HCT116 (cell line): ENCODE results near the gene GORASP1. TPM values are rescaled to one million over a fixed set of nuclear protein-coding genes. Genes with fewer than 3 reads are reported as not detected.

Source experiments
- ATAC-seq: fragments of 200-7000 bp; cut with Tn5 transposase; 2 replicates; pipeline ENCODE4 v1.9.1; 2020; ENCODE audit warnings: mild to moderate bottlenecking, moderate library complexity
- BruUV-seq: library from RNA; stranded (reverse); fragments of 400-500 nt; replicated peaks from 2 replicates; lab custom pipeline; 2021; lab: Mats Ljungman, UMichigan
- CTCF ChIA-PET: fragments of 300-600 bp; sonication (Branson Sonifier 250); formaldehyde crosslinking; loops from one replicate; lab custom pipeline; 2021; ENCODE audit warnings: antibody characterized with exemption; lab: Charles Lee
- POLR2A ChIA-PET: fragments of 300-600, 350-600 bp; sonication (Branson Sonifier 250); formaldehyde crosslinking; loops from one replicate; lab custom pipeline; 2021; ENCODE audit warnings: antibody characterized with exemption; lab: Charles Lee
- RAD21 ChIA-PET, 2 experiments: fragments of 300-600 bp; sonication (Branson Sonifier 250); formaldehyde crosslinking; loops; one replicate each; lab custom pipeline; 2023; ENCODE audit warnings: low total read pairs in 2 of 2; ENCODE audit not compliant: uncharacterized antibody in 2 of 2, unreplicated experiment in 2 of 2, low non-redundant PET in 1 of 2; lab: Charles Lee
- DNase-seq: peaks from one replicate; pipeline ENCODE4 v3.0.0-alpha.2; 2010; ENCODE audit warnings: low read depth, low spot score
- H2AFZ ChIP-seq: fragments of 200-600 bp; shearing (Covaris generic), sonication (generic); 2 replicates; pipeline ENCODE4 v1.6.1; 2017; ENCODE audit warnings: low read depth, mixed run types, mixed read lengths, antibody characterized with exemption, low read length; ENCODE audit not compliant: poor library complexity, severe bottlenecking
- H3K27ac ChIP-seq: 2 replicates; pipeline ENCODE4 v1.5.1; 2012; ENCODE audit warnings: low read depth, low read length
- H3K27me3 ChIP-seq: fragments of 200-600 bp; sonication (generic); 2 replicates; pipeline ENCODE4 v1.6.1; 2016; ENCODE audit warnings: mixed run types, low read length, mixed read lengths; ENCODE audit not compliant: insufficient read depth
- H3K36me3 ChIP-seq, 2 experiments: fragments of 200-500 bp in 1 of 2; fragments of 200-600 bp in 1 of 2; sonication (Bioruptor generic) in 1 of 2; sonication (generic) in 1 of 2; 2 replicates each; pipeline versions ENCODE4 v1.5.1 to v1.6.1; 2014 to 2016; ENCODE audit warnings: low read length in 2 of 2, inconsistent platforms in 1 of 2, mixed read lengths in 1 of 2, mixed run types in 1 of 2; ENCODE audit not compliant: insufficient read depth in 2 of 2, control insufficient read depth in 1 of 2
- H3K4me1 ChIP-seq, 2 experiments: fragments of 200-600 bp in 1 of 2; sonication (generic) in 1 of 2; 2 replicates each; pipeline versions ENCODE4 v1.5.1 to v1.6.1; 2012 to 2017; ENCODE audit warnings: low read length in 2 of 2, inconsistent platforms in 1 of 2, mild to moderate bottlenecking in 1 of 2, mixed read lengths in 1 of 2, mixed run types in 1 of 2, moderate library complexity in 1 of 2; ENCODE audit not compliant: insufficient read depth in 2 of 2, control insufficient read depth in 1 of 2
- H3K4me2 ChIP-seq: fragments of 200-600 bp; sonication (generic); 2 replicates; pipeline ENCODE4 v1.6.1; 2017; ENCODE audit warnings: mixed run types, low read length, mixed read lengths
- H3K4me3 ChIP-seq, 2 experiments: fragments of 200-600 bp in 1 of 2; sonication (generic) in 1 of 2; replicated peaks in 1 of 2; 2 replicates each; pipeline ENCODE4 v1.5.1; 2011 to 2016; ENCODE audit warnings: low read length in 2 of 2, control low read depth in 1 of 2, low read depth in 1 of 2, mild to moderate bottlenecking in 1 of 2, mixed read lengths in 1 of 2, mixed run types in 1 of 2
- H3K79me2 ChIP-seq: fragments of 200-600 bp; sonication (generic); 2 replicates; pipeline ENCODE4 v1.6.1; 2017; ENCODE audit warnings: mild to moderate bottlenecking, mixed run types, low read length, moderate library complexity, mixed read lengths; ENCODE audit not compliant: insufficient read depth
- H3K9ac ChIP-seq: fragments of 200-600 bp; sonication (generic); 2 replicates; pipeline ENCODE4 v1.6.1; 2016; ENCODE audit warnings: low read length, mixed read lengths
- H3K9me2 ChIP-seq: fragments of 200-600 bp; sonication (generic), shearing (Covaris generic); 2 replicates; pipeline ENCODE4 v1.6.1; 2017; ENCODE audit warnings: mixed run types, mild to moderate bottlenecking, moderate library complexity; ENCODE audit not compliant: insufficient read depth
- H3K9me3 ChIP-seq, 2 experiments: fragments of 200-500 bp in 1 of 2; fragments of 200-600 bp in 1 of 2; sonication (Bioruptor generic) in 1 of 2; sonication (generic) in 1 of 2; 2 replicates each; pipeline ENCODE4 v1.6.1; 2014 to 2017; ENCODE audit warnings: low read length in 2 of 2, mixed read lengths in 2 of 2, inconsistent platforms in 1 of 2, low read depth in 1 of 2, mild to moderate bottlenecking in 1 of 2, mixed run types in 1 of 2, moderate library complexity in 1 of 2; ENCODE audit not compliant: control insufficient read depth in 1 of 2, insufficient read depth in 1 of 2
- H4K20me1 ChIP-seq: fragments of 200-600 bp; sonication (generic), shearing (Covaris generic); 2 replicates; pipeline ENCODE4 v1.6.1; 2017; ENCODE audit warnings: mixed run types, mild to moderate bottlenecking, moderate library complexity; ENCODE audit not compliant: insufficient read depth
- ATF3 ChIP-seq: IDR thresholded peaks from 2 replicates; pipeline ENCODE4 v1.6.1; 2012
- CEBPB ChIP-seq: IDR thresholded peaks from 2 replicates; pipeline ENCODE4 v1.6.1; 2012; ENCODE audit warnings: low read depth
- ELF1 ChIP-seq: IDR thresholded peaks from 2 replicates; pipeline ENCODE4 v1.6.1; 2012; ENCODE audit warnings: low read depth, borderline replicate concordance
- EZH2phosphoT487 ChIP-seq: fragments of 200-600 bp; IDR thresholded peaks from 2 replicates; pipeline ENCODE4 v1.6.1; 2018; ENCODE audit warnings: antibody characterized with exemption, borderline replicate concordance
- FOSL1 ChIP-seq: IDR thresholded peaks from 2 replicates; pipeline ENCODE4 v1.6.1; 2012; ENCODE audit warnings: low read depth
- JUND ChIP-seq: IDR thresholded peaks from 2 replicates; pipeline ENCODE4 v1.6.1; 2012
- POLR2A ChIP-seq: IDR thresholded peaks from 2 replicates; pipeline ENCODE4 v1.7.0; 2011; ENCODE audit warnings: borderline replicate concordance; ENCODE audit not compliant: insufficient read depth, insufficient read length; ENCODE audit errors: extremely low read depth
- RAD21 ChIP-seq: IDR thresholded peaks from 2 replicates; pipeline ENCODE4 v1.6.1; 2012; ENCODE audit warnings: low read depth, mild to moderate bottlenecking
- SIN3A ChIP-seq: IDR thresholded peaks from 2 replicates; pipeline ENCODE4 v1.6.1; 2012; ENCODE audit warnings: low read depth
- SP1 ChIP-seq: IDR thresholded peaks from 2 replicates; pipeline ENCODE4 v1.6.1; 2012; ENCODE audit warnings: low read depth
- SRF ChIP-seq: IDR thresholded peaks from 2 replicates; pipeline ENCODE4 v1.6.1; 2012; ENCODE audit warnings: low read depth
- TCF7L2 ChIP-seq: IDR thresholded peaks from 2 replicates; pipeline ENCODE4 v1.7.0; 2011; ENCODE audit warnings: borderline replicate concordance, inconsistent platforms; ENCODE audit not compliant: insufficient read depth, insufficient read length; ENCODE audit errors: extremely low read depth
- YY1 ChIP-seq: IDR thresholded peaks from 2 replicates; pipeline ENCODE4 v1.6.1; 2011; ENCODE audit warnings: low read length, low read depth, moderate library complexity, mild to moderate bottlenecking; ENCODE audit not compliant: insufficient replicate concordance; ENCODE audit errors: extremely low read depth
- ZFX ChIP-seq: fragments of 450-650 bp; IDR thresholded peaks from 2 replicates; pipeline ENCODE4 v1.6.1; 2017
- intact Hi-C: fragments of 100-400 bp; cut with micrococcal nuclease; formaldehyde crosslinking; loops from 2 replicates; pipeline ENCODE4 v1.10.0; 2022
- total RNA-seq: library from RNA; stranded (reverse); gene quantifications from one replicate; pipeline ENCODE4 v1.2.1, GENCODE V29; 2021; ENCODE audit not compliant: unreplicated experiment
- TF ChIP-seq, protein P1 (sequence below), 3 experiments: fragments of 200-600 bp in 1 of 3; sonication (generic) in 1 of 3; IDR thresholded peaks in 2 of 3; conservative IDR thresholded peaks in 1 of 3; 2 replicates each; pipeline ENCODE4 v1.5.1; 2012 to 2017; ENCODE audit warnings: low read depth in 2 of 3, low read length in 2 of 3, antibody characterized with exemption in 1 of 3, borderline replicate concordance in 1 of 3, control low read depth in 1 of 3, mild to moderate bottlenecking in 1 of 3, mixed read lengths in 1 of 3, mixed run types in 1 of 3, moderate library complexity in 1 of 3; ENCODE audit not compliant: insufficient read depth in 1 of 3

Gene GORASP1
- total RNA-seq, 1 experiment from 2014 or later = 38.8 TPM

DNA sequence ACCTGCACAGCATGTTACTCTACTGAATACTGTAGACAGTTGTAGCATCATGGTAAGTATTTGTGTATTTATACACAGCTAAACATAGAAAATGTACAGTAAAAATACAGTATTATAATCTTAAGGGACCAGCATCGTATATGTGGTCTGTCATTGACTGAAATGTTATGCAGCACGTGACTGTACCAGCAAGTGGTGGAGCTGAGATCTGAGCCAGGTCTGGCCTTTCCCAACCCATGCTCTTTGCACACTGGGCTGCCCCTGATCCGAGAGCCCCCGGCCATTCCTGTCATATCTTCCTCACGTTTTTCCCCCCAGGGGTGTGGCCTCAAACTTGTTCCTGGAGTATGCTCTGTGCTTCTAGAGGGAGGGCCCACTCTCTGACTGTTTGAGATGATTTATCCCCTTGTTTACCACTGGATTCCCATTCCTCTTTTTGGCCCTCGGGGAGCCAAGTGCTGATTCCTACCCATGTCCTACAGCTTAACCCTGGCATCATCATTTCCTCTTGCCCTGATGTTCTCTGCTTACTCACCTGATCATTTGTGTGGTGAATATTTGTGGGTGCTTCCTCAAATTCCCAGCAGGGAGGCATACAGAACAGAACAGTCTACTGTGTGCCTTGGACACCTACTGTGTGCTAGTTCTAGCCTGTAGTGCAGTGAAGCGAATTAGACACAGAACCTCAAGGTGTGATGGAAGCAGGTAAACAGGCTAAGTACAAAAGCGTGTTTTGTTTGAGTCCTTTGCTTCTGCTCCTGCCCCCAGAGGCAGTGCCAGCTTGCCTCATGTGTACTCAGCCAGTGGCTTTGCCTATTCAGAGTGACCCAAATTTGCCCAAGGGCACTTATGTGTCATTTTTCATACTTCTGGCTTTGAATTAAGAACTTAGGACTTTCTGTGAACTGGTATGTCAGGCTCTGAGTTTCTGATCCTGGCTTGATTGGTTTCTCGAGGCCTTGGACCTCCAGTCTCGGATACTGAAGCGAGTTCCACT lies 25.0 kb upstream of the GORASP1 start:
- H4K20me1 ChIP-seq = no peaks in the 10 kb centered on the region
- H3K36me3 ChIP-seq = no peaks in the 10 kb centered on the region
- intact Hi-C loops = no loop called here
- no peaks in the 10 kb centered on the region for H3K9me2 ChIP-seq
- no peaks in the 10 kb centered on the region for H3K79me2 ChIP-seq
- no peak overlapping the region for H3K4me3 ChIP-seq
- H3K9ac ChIP-seq = no peak overlapping the region
- H3K4me1 ChIP-seq = peaks cover 0 to 10% of the 10 kb centered on the region in 2 experiments; a peak in 1 of 4 replicates
- ChIA-PET POLR2A (no interaction called here), CTCF (no interaction called here), RAD21 (no interaction called here)
- no peak for DNase-seq
- H3K4me2 ChIP-seq = no peak overlapping the region
- TF ChIP-seq EZH2phosphoT487 (no peak), SP1 (no peak), ZFX (no peak), YY1 (no peak), SRF (no peak), FOSL1 (no peak), ELF1 (no peak), TCF7L2 (no peak), ATF3 (no peak), RAD21 (no peak), SIN3A (no peak), POLR2A (no peak), JUND (no peak), CEBPB (no peak)
- TF ChIP-seq, protein P1, sequence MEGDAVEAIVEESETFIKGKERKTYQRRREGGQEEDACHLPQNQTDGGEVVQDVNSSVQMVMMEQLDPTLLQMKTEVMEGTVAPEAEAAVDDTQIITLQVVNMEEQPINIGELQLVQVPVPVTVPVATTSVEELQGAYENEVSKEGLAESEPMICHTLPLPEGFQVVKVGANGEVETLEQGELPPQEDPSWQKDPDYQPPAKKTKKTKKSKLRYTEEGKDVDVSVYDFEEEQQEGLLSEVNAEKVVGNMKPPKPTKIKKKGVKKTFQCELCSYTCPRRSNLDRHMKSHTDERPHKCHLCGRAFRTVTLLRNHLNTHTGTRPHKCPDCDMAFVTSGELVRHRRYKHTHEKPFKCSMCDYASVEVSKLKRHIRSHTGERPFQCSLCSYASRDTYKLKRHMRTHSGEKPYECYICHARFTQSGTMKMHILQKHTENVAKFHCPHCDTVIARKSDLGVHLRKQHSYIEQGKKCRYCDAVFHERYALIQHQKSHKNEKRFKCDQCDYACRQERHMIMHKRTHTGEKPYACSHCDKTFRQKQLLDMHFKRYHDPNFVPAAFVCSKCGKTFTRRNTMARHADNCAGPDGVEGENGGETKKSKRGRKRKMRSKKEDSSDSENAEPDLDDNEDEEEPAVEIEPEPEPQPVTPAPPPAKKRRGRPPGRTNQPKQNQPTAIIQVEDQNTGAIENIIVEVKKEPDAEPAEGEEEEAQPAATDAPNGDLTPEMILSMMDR (IDR thresholded peaks at IDR 0.05 in 2 of 3, conservative IDR thresholded peaks at IDR 0.05 in 1 of 3; ENCODE audit: borderline replicate concordance in 1 of 3, insufficient read depth in 1 of 3, low read depth in 2 of 3, low read length in 2 of 3) = no peak
- TF ChIP-seq, all 23 proteins: peak for 0
- no TSS peak for BruUV-seq
- no peak overlapping the region for H2AFZ ChIP-seq
- H3K9me3 ChIP-seq = no peaks in the 10 kb centered on the region
- no peaks in the 10 kb centered on the region for H3K27me3 ChIP-seq
- ATAC-seq = no peak
- H3K27ac ChIP-seq = no peak overlapping the region
